Measurements from ENCODE around the gene GALM.
"Not testable (repeated sequence)": the region's sequence is repeated elsewhere in the genome, so short reads cannot be mapped to it uniquely, and the experiment has no call there.

The GALM gene

DNA sequence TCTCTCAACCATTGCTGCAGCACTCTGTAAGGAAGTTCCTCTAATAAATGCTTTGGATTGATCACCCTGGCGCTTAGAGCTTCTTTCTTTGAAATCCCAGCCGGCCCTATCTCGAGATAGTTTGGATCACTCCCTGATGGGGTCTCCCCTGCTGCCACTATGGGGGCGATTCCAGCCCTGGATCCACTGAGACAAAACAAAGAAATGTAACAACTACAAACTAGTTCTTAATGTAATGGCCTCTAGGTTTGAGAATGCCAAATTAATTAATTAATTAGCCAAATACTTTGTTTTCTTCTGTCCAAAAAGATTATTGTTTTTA lies 70.0 kb downstream of the GALM start:
- H3K27me3 ChIP-seq (ENCODE audit: insufficient read depth, low read length, poor library complexity): no peaks in the 10 kb centered on the region
- H3K56ac ChIP-seq (ENCODE audit: low read length): no peak overlapping the region
- no peaks in the 10 kb centered on the region for H3K36me3 ChIP-seq (ENCODE audit: control insufficient read depth, insufficient read depth, low read length)
- no peak overlapping the region for H3K4ac ChIP-seq (ENCODE audit: low read depth, low read length)
- no peak overlapping the region for H2BK15ac ChIP-seq (replicated peaks; ENCODE audit: low read depth)
- H3K4me1 ChIP-seq (ENCODE audit: control insufficient read depth, low read depth, low read length): no peaks in the 10 kb centered on the region
- WGBS (ENCODE audit: extremely low coverage, insufficient coverage, low lambda C conversion rate): no CpG with 5 or more reads among the region's 4 CpGs
- no peaks in the 10 kb centered on the region for H3K79me2 ChIP-seq (ENCODE audit: control insufficient read depth, insufficient read depth, low read length)
- no peak overlapping the region for H3K27ac ChIP-seq (ENCODE audit: low read depth, low read length)
- no peak overlapping the region for H3K4me2 ChIP-seq (ENCODE audit: low read length)
- no peak overlapping the region for H4K5ac ChIP-seq (ENCODE audit: low read length)
- no peak overlapping the region for H3K23ac ChIP-seq (ENCODE audit: low read length)
- no peak for DNase-seq
- H3K9ac ChIP-seq (ENCODE audit: low read length): no peak overlapping the region
- no peak overlapping the region for H3K18ac ChIP-seq (ENCODE audit: low read length)
- H2AK5ac ChIP-seq (ENCODE audit: low read length): no peak overlapping the region
- no peak overlapping the region for H2BK5ac ChIP-seq (ENCODE audit: low read length)
- H2BK120ac ChIP-seq (ENCODE audit: low read depth, low read length): no peak overlapping the region
- no peaks in the 10 kb centered on the region for H3K79me1 ChIP-seq (ENCODE audit: low read length)
- no peak overlapping the region for H4K8ac ChIP-seq (ENCODE audit: low read depth, low read length)
- H3K4me3 ChIP-seq (ENCODE audit: low read length): no peak overlapping the region

DNA sequence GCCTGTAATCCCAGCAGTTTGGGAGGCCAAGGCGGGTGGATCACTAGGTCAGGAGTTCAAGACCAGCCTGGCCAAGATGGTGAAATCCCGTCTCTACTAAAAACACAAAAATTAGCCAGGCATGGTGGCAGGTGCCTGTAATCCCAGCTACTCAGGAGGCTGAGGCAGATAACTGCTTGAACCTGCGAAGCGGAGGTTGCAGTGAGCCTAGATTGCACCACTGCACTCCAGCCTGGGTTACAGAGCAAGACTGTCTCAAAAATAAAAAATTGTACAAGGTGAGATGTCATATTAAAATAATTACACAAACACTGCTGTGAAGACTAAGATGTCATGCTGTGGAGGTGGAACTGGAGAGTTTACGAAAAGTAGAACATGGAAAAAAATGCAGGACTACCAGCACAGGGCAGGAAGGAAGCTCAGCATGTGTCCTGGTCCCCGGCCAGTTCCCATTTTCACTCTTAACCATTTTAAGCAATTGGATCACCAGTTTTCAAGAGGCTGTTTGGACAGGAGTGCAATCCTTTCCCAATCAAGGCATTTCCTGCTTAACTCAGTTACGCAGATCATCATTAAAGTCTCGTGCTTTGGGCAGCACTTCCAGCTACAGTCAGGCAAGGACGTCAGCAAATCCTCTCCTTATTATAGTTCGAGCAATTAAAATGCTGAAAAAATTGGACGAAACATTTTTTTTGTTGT lies 71.2 kb downstream of the GALM start:
- Histone ChIP-seq H3K27ac (ENCODE audit: low read depth, low read length) (peak overlapping the region; percentile 47), H3K18ac (ENCODE audit: low read length) (peak overlapping the region; percentile 45)
- H3K23ac ChIP-seq (ENCODE audit: low read length); H3K79me2 ChIP-seq (ENCODE audit: control insufficient read depth, insufficient read depth, low read length); H2BK120ac ChIP-seq (ENCODE audit: low read depth, low read length); H2BK15ac ChIP-seq (replicated peaks; ENCODE audit: low read depth); H3K36me3 ChIP-seq (ENCODE audit: control insufficient read depth, insufficient read depth, low read length); H3K9ac ChIP-seq (ENCODE audit: low read length); H3K56ac ChIP-seq (ENCODE audit: low read length); H3K79me1 ChIP-seq (ENCODE audit: low read length); H3K4me1 ChIP-seq (ENCODE audit: control insufficient read depth, low read depth, low read length); H4K5ac ChIP-seq (ENCODE audit: low read length); H4K8ac ChIP-seq (ENCODE audit: low read depth, low read length); H2AK5ac ChIP-seq (ENCODE audit: low read length); H3K4ac ChIP-seq (ENCODE audit: low read depth, low read length); H3K4me3 ChIP-seq (ENCODE audit: low read length); H3K27me3 ChIP-seq (ENCODE audit: insufficient read depth, low read length, poor library complexity); H3K4me2 ChIP-seq (ENCODE audit: low read length); H2BK5ac ChIP-seq (ENCODE audit: low read length): not testable (repeated sequence)
- peak; percentile 51 for DNase-seq
- WGBS (ENCODE audit: extremely low coverage, insufficient coverage, low lambda C conversion rate): no CpG with 5 or more reads among the region's 11 CpGs

DNA sequence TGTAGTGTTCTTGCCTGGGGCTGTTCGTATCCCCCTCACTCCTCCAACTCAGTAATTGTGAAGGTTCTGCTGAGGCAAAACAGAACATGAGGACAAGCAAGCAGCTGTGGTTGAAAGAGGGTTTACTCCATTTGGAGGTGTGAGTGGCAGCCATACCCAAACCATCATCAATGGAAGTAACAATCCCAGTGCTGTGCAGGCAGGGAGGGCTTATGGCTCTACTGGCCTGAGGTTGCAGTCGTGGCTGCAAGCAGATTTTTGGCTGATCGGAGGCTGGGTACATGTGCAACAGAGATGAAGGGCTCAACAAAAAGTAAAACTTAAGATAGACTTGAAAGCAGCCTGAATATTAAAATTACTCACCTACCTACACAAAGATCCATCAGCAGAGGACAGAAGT lies 72.0 kb downstream of the GALM start:
- H3K27ac ChIP-seq (ENCODE audit: low read depth, low read length): no peak overlapping the region
- no peak overlapping the region for H4K8ac ChIP-seq (ENCODE audit: low read depth, low read length)
- H2BK5ac ChIP-seq (ENCODE audit: low read length): no peak overlapping the region
- DNase-seq: no peak
- no peak overlapping the region for H3K4me3 ChIP-seq (ENCODE audit: low read length)
- no peak overlapping the region for H3K56ac ChIP-seq (ENCODE audit: low read length)
- H3K18ac ChIP-seq (ENCODE audit: low read length): peak overlapping the region; percentile 45
- no peak overlapping the region for H3K4me2 ChIP-seq (ENCODE audit: low read length)
- no peak overlapping the region for H3K23ac ChIP-seq (ENCODE audit: low read length)
- no peaks in the 10 kb centered on the region for H3K4me1 ChIP-seq (ENCODE audit: control insufficient read depth, low read depth, low read length)
- peaks cover 2% of the 10 kb centered on the region for H3K36me3 ChIP-seq (ENCODE audit: control insufficient read depth, insufficient read depth, low read length)
- H2BK15ac ChIP-seq (replicated peaks; ENCODE audit: low read depth): no peak overlapping the region
- H2AK5ac ChIP-seq (ENCODE audit: low read length): no peak overlapping the region
- no peak overlapping the region for H4K5ac ChIP-seq (ENCODE audit: low read length)
- H3K27me3 ChIP-seq (ENCODE audit: insufficient read depth, low read length, poor library complexity): no peaks in the 10 kb centered on the region
- H3K4ac ChIP-seq (ENCODE audit: low read depth, low read length): no peak overlapping the region
- H3K79me1 ChIP-seq (ENCODE audit: low read length): no peaks in the 10 kb centered on the region
- no CpG with 5 or more reads among the region's 3 CpGs for WGBS (ENCODE audit: extremely low coverage, insufficient coverage, low lambda C conversion rate)
- no peak overlapping the region for H3K9ac ChIP-seq (ENCODE audit: low read length)
- H2BK120ac ChIP-seq (ENCODE audit: low read depth, low read length): no peak overlapping the region
- H3K79me2 ChIP-seq (ENCODE audit: control insufficient read depth, insufficient read depth, low read length): no peaks in the 10 kb centered on the region

GRCh38 chr2:38739524-38739923 lies 73.6 kb downstream of the GALM start:
- Histone ChIP-seq H3K23ac (ENCODE audit: low read length) (no peak overlapping the region), H3K79me1 (ENCODE audit: low read length) (no peaks in the 10 kb centered on the region), H3K36me3 (ENCODE audit: control insufficient read depth, insufficient read depth, low read length) (peaks cover 6% of the 10 kb centered on the region), H3K56ac (ENCODE audit: low read length) (no peak overlapping the region), H3K4me3 (ENCODE audit: low read length) (no peak overlapping the region), H3K4ac (ENCODE audit: low read depth, low read length) (no peak overlapping the region), H3K4me1 (ENCODE audit: control insufficient read depth, low read depth, low read length) (no peaks in the 10 kb centered on the region), H3K18ac (ENCODE audit: low read length) (no peak overlapping the region), H4K5ac (ENCODE audit: low read length) (no peak overlapping the region), H2BK5ac (ENCODE audit: low read length) (no peak overlapping the region), H3K79me2 (ENCODE audit: control insufficient read depth, insufficient read depth, low read length) (peaks cover 4% of the 10 kb centered on the region), H3K27ac (ENCODE audit: low read depth, low read length) (no peak overlapping the region), H2AK5ac (ENCODE audit: low read length) (no peak overlapping the region), H3K4me2 (ENCODE audit: low read length) (no peak overlapping the region), H3K27me3 (ENCODE audit: insufficient read depth, low read length, poor library complexity) (no peaks in the 10 kb centered on the region), H2BK15ac (replicated peaks; ENCODE audit: low read depth) (no peak overlapping the region), H2BK120ac (ENCODE audit: low read depth, low read length) (no peak overlapping the region), H4K8ac (ENCODE audit: low read depth, low read length) (no peak overlapping the region), H3K9ac (ENCODE audit: low read length) (no peak overlapping the region)
- no CpG with 5 or more reads among the region's 2 CpGs for WGBS (ENCODE audit: extremely low coverage, insufficient coverage, low lambda C conversion rate)
- no peak for DNase-seq

DNA sequence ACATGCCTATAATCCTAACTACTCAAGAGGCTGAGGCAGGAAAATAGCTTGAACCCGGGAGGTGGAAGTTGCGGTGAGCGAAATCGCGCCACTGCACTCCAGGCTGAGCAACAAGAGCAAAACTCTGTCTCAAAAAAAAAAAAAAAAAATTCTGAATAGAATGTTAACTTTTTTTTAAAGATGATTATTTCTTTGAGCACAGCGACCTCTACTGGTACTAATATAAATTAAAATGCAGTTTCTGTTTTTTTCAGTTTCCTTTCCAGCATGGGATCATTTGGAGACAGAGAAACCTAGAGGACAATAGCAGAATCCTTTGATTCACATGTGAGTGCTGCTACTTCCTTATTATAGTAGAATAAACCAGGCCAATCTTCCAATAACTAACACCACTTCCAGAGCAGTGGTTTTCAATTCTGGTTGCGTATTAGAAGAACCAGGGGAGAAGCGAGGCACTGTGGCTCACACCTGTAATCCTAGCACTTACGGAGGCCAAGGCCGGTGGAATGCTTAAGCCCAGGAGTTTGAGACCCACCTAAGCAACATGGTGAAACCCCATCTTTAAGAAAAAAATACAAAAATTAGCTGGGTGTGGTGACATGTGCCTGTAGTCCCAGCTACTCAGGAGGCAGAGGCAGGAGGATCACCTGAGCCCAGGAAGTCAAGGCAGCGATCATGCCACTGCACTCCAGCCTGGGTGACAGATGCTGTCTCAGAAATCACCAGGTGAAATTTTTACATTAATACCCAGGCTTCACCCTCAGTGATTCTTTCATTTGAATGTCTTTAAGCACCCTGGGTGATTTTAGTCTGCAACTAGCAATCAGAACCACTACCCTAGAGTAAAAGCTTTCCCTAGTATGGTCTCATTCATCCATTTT lies 75.2 kb downstream of the GALM start:
- Histone ChIP-seq H2BK120ac (ENCODE audit: low read depth, low read length) (no peak overlapping the region), H4K5ac (ENCODE audit: low read length) (no peak overlapping the region), H3K56ac (ENCODE audit: low read length) (no peak overlapping the region), H2BK5ac (ENCODE audit: low read length) (no peak overlapping the region), H3K79me2 (ENCODE audit: control insufficient read depth, insufficient read depth, low read length) (peaks cover 10% of the 10 kb centered on the region), H3K4me1 (ENCODE audit: control insufficient read depth, low read depth, low read length) (no peaks in the 10 kb centered on the region), H2BK15ac (replicated peaks; ENCODE audit: low read depth) (no peak overlapping the region), H4K8ac (ENCODE audit: low read depth, low read length) (no peak overlapping the region), H3K4ac (ENCODE audit: low read depth, low read length) (no peak overlapping the region), H3K4me2 (ENCODE audit: low read length) (no peak overlapping the region), H3K27ac (ENCODE audit: low read depth, low read length) (no peak overlapping the region), H3K9ac (ENCODE audit: low read length) (no peak overlapping the region), H3K27me3 (ENCODE audit: insufficient read depth, low read length, poor library complexity) (no peaks in the 10 kb centered on the region), H2AK5ac (ENCODE audit: low read length) (no peak overlapping the region), H3K79me1 (ENCODE audit: low read length) (no peaks in the 10 kb centered on the region), H3K4me3 (ENCODE audit: low read length) (no peak overlapping the region), H3K18ac (ENCODE audit: low read length) (no peak overlapping the region), H3K23ac (ENCODE audit: low read length) (no peak overlapping the region), H3K36me3 (ENCODE audit: control insufficient read depth, insufficient read depth, low read length) (peaks cover 6% of the 10 kb centered on the region)
- peak; percentile 64 for DNase-seq
- no CpG with 5 or more reads among the region's 11 CpGs for WGBS (ENCODE audit: extremely low coverage, insufficient coverage, low lambda C conversion rate)
